PFSK-1 (cell line): Measurements from ENCODE around the gene TMEM79.

Experiments used
- FOXP2 ChIP-seq: optimal IDR thresholded peaks from 2 replicates; pipeline ENCODE3; 2011; ENCODE audit warnings: borderline replicate concordance, control low read depth, inconsistent platforms; ENCODE audit not compliant: insufficient read depth; ENCODE audit errors: extremely low read length, extremely low read depth
- POLR2AphosphoS5 ChIP-seq: IDR thresholded peaks from 2 replicates; pipeline ENCODE4 v1.6.1; 2012; ENCODE audit warnings: low read depth, mild to moderate bottlenecking, control low read depth, low read length, moderate library complexity
- SIN3A ChIP-seq: IDR thresholded peaks from 2 replicates; pipeline ENCODE4 v1.6.1; 2012; ENCODE audit warnings: mild to moderate bottlenecking, low read length, moderate library complexity, borderline replicate concordance; ENCODE audit not compliant: insufficient read depth
- TAF1 ChIP-seq: IDR thresholded peaks from 2 replicates; pipeline ENCODE4 v1.6.1; 2012; ENCODE audit warnings: low read length, control low read depth, borderline replicate concordance; ENCODE audit not compliant: insufficient read depth
- TF ChIP-seq, protein P1 (sequence below), 2 experiments: IDR thresholded peaks; 2 replicates each; pipeline versions ENCODE4 v1.6.1 to v1.8.0; 2011 to 2012; ENCODE audit warnings: low read depth in 2 of 2, low read length in 2 of 2, control low read depth in 1 of 2, inconsistent platforms in 1 of 2, mild to moderate bottlenecking in 1 of 2, moderate library complexity in 1 of 2; ENCODE audit not compliant: insufficient read depth in 1 of 2

The TMEM79 gene

DNA sequence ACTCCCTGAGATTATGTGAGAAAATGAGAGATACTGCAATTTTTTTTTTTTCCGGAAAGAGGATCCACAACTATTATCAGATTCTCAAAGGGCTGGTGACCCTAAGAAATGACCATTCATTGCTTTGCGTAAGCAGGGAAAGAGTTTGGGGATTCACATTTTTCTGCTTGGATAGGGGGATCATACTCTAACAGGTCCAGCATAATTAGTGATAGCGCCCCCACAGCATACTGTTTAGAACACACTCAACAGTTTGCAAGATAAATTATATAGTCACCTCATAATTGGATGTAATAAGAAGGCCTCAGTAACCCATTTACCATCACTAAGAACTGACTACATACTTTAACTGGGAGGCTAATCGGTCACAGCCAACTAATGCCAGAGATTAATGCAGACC is 52.1 kb downstream of the TMEM79 start:
- TF ChIP-seq FOXP2, result no peak
- TF ChIP-seq, protein P1, sequence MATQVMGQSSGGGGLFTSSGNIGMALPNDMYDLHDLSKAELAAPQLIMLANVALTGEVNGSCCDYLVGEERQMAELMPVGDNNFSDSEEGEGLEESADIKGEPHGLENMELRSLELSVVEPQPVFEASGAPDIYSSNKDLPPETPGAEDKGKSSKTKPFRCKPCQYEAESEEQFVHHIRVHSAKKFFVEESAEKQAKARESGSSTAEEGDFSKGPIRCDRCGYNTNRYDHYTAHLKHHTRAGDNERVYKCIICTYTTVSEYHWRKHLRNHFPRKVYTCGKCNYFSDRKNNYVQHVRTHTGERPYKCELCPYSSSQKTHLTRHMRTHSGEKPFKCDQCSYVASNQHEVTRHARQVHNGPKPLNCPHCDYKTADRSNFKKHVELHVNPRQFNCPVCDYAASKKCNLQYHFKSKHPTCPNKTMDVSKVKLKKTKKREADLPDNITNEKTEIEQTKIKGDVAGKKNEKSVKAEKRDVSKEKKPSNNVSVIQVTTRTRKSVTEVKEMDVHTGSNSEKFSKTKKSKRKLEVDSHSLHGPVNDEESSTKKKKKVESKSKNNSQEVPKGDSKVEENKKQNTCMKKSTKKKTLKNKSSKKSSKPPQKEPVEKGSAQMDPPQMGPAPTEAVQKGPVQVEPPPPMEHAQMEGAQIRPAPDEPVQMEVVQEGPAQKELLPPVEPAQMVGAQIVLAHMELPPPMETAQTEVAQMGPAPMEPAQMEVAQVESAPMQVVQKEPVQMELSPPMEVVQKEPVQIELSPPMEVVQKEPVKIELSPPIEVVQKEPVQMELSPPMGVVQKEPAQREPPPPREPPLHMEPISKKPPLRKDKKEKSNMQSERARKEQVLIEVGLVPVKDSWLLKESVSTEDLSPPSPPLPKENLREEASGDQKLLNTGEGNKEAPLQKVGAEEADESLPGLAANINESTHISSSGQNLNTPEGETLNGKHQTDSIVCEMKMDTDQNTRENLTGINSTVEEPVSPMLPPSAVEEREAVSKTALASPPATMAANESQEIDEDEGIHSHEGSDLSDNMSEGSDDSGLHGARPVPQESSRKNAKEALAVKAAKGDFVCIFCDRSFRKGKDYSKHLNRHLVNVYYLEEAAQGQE (IDR thresholded peaks at IDR 0.05; ENCODE audit: insufficient read depth in 1 of 2, low read depth in 2 of 2, low read length in 2 of 2), result no peak

DNA sequence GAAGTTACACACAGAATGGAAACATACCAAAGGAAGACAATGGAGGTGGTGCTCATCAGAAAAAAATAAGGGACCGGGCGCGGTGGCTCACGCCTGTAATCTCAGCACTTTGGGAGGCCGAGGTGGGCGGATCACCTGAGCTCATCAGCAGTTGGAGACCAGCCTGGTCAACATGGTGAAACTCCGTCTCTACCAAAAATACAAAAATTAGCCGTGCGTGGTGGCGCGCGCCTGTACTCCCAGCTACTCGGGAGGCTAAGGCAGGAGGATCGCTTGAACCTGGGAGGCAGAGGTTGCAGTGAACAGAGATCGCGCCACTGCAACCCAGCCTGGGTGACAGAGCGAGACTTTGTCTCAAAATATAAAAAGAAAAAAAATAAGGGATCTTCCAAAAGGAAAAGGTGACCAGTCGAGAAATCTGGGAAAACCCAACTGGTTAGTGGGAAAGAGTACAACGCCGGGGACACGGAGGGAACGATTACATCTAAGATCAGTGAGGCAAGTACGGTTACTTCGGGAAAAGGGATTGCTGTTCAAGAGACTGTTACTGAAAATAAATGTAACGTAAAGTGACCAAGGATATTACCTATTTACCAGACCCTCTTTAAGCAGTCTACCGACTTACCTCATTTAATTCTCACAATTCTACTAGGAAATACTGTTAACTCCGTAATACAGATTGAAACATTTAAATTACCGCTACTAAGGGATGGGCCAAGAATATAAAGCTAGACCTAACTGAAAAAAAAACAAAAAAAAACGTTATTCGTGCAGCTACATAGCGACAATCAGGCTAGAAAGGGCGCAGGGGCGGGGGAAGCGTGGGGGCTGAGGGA is 53.1 kb downstream of the TMEM79 start:
- TF ChIP-seq, protein P1 (IDR thresholded peaks at IDR 0.05; ENCODE audit: insufficient read depth in 1 of 2, low read depth in 2 of 2, low read length in 2 of 2), result no peak
- TF ChIP-seq SIN3A (no peak), POLR2AphosphoS5 (no peak), TAF1 (no peak), FOXP2 (no peak)

DNA sequence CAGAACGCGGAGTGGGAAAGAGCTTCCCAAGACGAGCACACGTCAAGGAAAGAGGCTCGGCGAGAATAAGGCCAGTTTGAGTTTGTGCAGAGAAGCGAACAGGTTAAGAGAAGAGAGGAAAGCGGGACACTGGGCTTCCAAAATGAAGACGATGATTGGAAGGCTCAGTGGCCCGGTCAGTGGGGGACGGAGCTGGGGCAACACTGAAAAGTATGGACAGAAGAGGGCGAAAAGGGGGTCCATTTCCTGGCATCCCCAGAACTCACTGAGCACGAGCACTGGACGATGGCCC is 53.7 kb downstream of the TMEM79 start:
- TF ChIP-seq, protein P1 (IDR thresholded peaks at IDR 0.05; ENCODE audit: insufficient read depth in 1 of 2, low read depth in 2 of 2, low read length in 2 of 2), result no peak
- no peak; the same call in 1 of the 2 replicates for TF ChIP-seq SIN3A
- no peak for TF ChIP-seq TAF1
- no peak for TF ChIP-seq FOXP2
- TF ChIP-seq POLR2AphosphoS5, result no peak

DNA sequence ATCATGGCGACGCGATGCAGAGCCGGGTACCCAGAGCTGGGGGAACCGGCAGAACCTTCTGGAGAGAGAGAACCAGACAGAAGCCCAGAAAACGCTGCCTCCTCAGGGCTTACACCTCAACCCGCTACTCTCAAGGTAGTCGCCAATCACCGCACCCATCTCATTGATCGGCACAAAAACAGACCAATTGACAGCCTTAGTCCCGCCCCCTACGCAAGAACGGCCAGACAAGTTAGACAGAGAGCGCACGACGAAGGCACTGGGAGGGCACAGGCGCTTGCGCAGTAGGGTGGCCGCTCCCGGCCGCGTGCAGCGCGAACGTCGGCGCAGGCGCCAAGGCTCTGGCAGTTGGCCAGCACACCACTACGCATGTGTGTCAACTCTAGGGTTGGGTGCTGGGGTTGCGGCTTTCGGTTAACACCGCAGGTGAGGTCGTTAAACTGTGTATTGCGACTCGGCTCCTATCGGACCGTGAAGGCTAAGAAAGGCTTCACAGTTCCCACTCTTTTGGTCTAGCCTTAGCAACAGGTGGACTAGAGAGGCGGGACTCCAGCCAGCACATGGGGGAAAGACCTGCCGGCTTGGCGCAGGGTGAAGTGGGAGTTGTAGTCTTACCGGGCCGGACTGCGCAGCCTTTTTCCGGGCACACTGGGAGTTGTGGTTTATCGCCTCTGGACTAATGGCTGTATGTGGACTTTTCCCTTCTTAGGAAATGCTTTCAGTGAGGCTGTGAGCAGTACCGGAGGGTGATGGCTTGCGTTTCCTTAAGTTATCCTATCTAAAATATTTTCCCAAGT is 54.3 kb downstream of the TMEM79 start, which contains the start of the genes CCT3 and TSACC:
TSS of gene CCT3 (minus strand) at position 113 of the 797 bp plus-strand sequence. CDS start at position 5, 108 bp downstream.
TSS of gene TSACC (plus strand) at position 347 of the 797 bp plus-strand sequence. CDS start 1,232 bp downstream, outside the sequence.
- TF ChIP-seq FOXP2 (peak; percentile 10), SIN3A (peak; percentile 91; the same call in 1 of the 2 replicates), POLR2AphosphoS5 (peak; percentile 97), TAF1 (peak; percentile 97)
- TF ChIP-seq, protein P1 (IDR thresholded peaks at IDR 0.05; ENCODE audit: insufficient read depth in 1 of 2, low read depth in 2 of 2, low read length in 2 of 2), result peak in 1 of 2 experiments; percentile 60; a peak in 2 of 4 replicates
